Heart right ventricle (tissue), 16 donors: ENCODE results near the gene UBE2S. TPM values are rescaled to one million over a fixed set of nuclear protein-coding genes. Genes with fewer than 3 reads are reported as not detected.

Source experiments
- ATAC-seq, 8 donors: fragments of 200-7000 bp; cut with Tn5 transposase; one replicate each; pipeline ENCODE4 v1.9.1; 2020; ENCODE audit warnings: mild to moderate bottlenecking in 8 of 8, moderate library complexity in 8 of 8, moderate number of reproducible peaks in 1 of 8
- DNase-seq, 2 donors: peaks; one replicate each; pipeline ENCODE4 v3.0.0-alpha.2; 2020
- H3K27ac ChIP-seq, 10 donors: fragments of 200-600 bp; sonication (generic) in 2 of 10; one replicate each; pipeline versions ENCODE4 v1.5.0 to v1.8.0; 2020 to 2022; ENCODE audit warnings: mild to moderate bottlenecking in 3 of 10
- H3K27me3 ChIP-seq, 7 donors: fragments of 200-600 bp; one replicate each; pipeline ENCODE4 v1.8.0; 2021 to 2022; ENCODE audit warnings: mild to moderate bottlenecking in 2 of 7
- H3K36me3 ChIP-seq, 9 donors: fragments of 200-600 bp; sonication (generic) in 1 of 9; one replicate each; pipeline versions ENCODE4 v1.5.0 to v1.8.0; 2020 to 2022; ENCODE audit warnings: mild to moderate bottlenecking in 2 of 9
- H3K4me1 ChIP-seq, 9 donors: fragments of 200-600 bp; sonication (generic) in 1 of 9; one replicate each; pipeline versions ENCODE4 v1.5.0 to v1.8.0; 2020 to 2022; ENCODE audit warnings: mild to moderate bottlenecking in 4 of 9
- H3K4me3 ChIP-seq, 10 donors: fragments of 200-600 bp; sonication (generic) in 2 of 10; one replicate each; pipeline versions ENCODE4 v1.5.0 to v1.8.0; 2020 to 2022; ENCODE audit warnings: mild to moderate bottlenecking in 7 of 10, moderate library complexity in 2 of 10
- H3K9me3 ChIP-seq, 11 donors: fragments of 200-600 bp in 10 of 11; sonication (generic) in 2 of 11; one replicate each; pipeline versions ENCODE4 v1.5.0 to v1.8.0; 2013 to 2022; ENCODE audit warnings: mild to moderate bottlenecking in 2 of 11, control low read depth in 1 of 11, moderate library complexity in 1 of 11
- CTCF ChIP-seq, 9 donors: fragments of 200-600 bp; sonication (generic) in 2 of 9; IDR thresholded peaks; one replicate each; pipeline versions ENCODE4 v1.5.0 to v1.8.0; 2021 to 2022; ENCODE audit warnings: antibody characterized with exemption in 9 of 9, mild to moderate bottlenecking in 5 of 9, moderate library complexity in 1 of 9
- WGBS, 2 donors: extraction: QIAGEN DNeasy Blood & Tissue Kit; methylation state at CpG; one replicate each; pipeline ENCODE4 v1.1.7; 2013; ENCODE audit warnings: inconsistent platforms in 1 of 2; 5-methylcytosine and 5-hydroxymethylcytosine counted together
- intact Hi-C, 10 donors: fragments of 100-400 bp; cut with DNase I; formaldehyde crosslinking; loops; one replicate each; pipeline versions ENCODE4 v1.11.1 to v1.14.2; 2022
- polyA plus RNA-seq, 2 donors: library from polyadenylated mRNA; stranded (reverse); fragments of 200-250 nt; gene quantifications; one replicate each; pipeline ENCODE4 v1.2.3, GENCODE V29; 2013
- total RNA-seq, 10 donors: library from RNA; stranded (reverse); fragmentation: NEBNext Ultra II Directional in 3 of 10; extraction: Animal tissue kit (Norgen Biotek cat#: 25700) in 3 of 10; gene quantifications; one replicate each; pipeline versions ENCODE4 v1.2.1 to v1.2.4, GENCODE V29; 2021 to 2023
- donor health status: Arrhythmogenic right ventricular cardiomyopathy.
- donor health status: ischemic (EF 13 %, LVEDD 7.1; RV severe dilation, severe dysfunction).
- donor health status: healthy with polysubstance abuse.
- donor health status: DM: no; HTN: yes; CAD: no.
- donor health status: DM: no; HTN: no; CAD: no.
- donor health status: ischemic (EF 25% LVEDD 6.9; RV normal size, moderate dysfunction).
- donor health status: ischemic (EF 25% LVEDD 5.7; RV mildly dilated, moderate dysfunction).
- donor health status: healthy.
- donor health status: DM: yes; HTN: yes; CAD: no.
- donor health status: Ischemic cardiomyopathy.
- donor health status: ischemic (EF 35%, LVEDD 5.7; RV mildly dilated, moderate dysfunction).
- donor health status: nonischemic (EF 11% LVEDD 7.7; RV severe dilation, severe dysfunction).
- donor health status: DM: yes; HTN: yes; CAD: no.
- donor health status: PGD.
- donor health status: ischemic (EF 29% LVEDD 5.4; RV normal size, mild dysfunction).
- donor health status: nonischemic (EF 23%, LVEDD 6.1; RV moderate dilation, normal function).

Gene UBE2S
- total and polyA plus RNA-seq, 12 donors: 8.0 to 42.1 (median 28.9) TPM

- intact Hi-C loops: no loop called here
- Histone ChIP-seq H3K27ac (no peak overlapping the region), H3K36me3 (no peaks in the 10 kb centered on the region), H3K4me1 (no peaks in the 10 kb centered on the region), H3K4me3 (no peak overlapping the region), H3K9me3 (no peaks in the 10 kb centered on the region), H3K27me3 (peaks cover 31 to 79% (median 73%) of the 10 kb centered on the region in 7 donors)
- DNase-seq: no peak
- TF ChIP-seq CTCF (IDR thresholded peaks at IDR 0.05): no peak
- no peak for ATAC-seq
- WGBS, 2 donors: 70 to 97% methylated on average over 4 of the region's 4 CpGs
These were observed 26.9 kb upstream of the UBE2S start for GRCh38 chr19:55434356-55434919.

- Histone ChIP-seq H3K36me3 (no peaks in the 10 kb centered on the region), H3K4me3 (no peak overlapping the region), H3K4me1 (no peaks in the 10 kb centered on the region), H3K27me3 (peaks cover 23 to 79% (median 73%) of the 10 kb centered on the region in 7 donors), H3K27ac (no peak overlapping the region), H3K9me3 (no peaks in the 10 kb centered on the region)
- intact Hi-C loops: no loop called here
- DNase-seq (no peak), ATAC-seq (peak in 1 of 8 donors; percentile 8)
- 9 to 11% methylated on average over 48 of the region's 48 CpGs for WGBS, 2 donors
- TF ChIP-seq CTCF (IDR thresholded peaks at IDR 0.05): no peak
These were observed 25.7 kb upstream of the UBE2S start for GRCh38 chr19:55433292-55433691.

GRCh38 chr19:55432241-55432959 is 24.8 kb upstream of the UBE2S start:
- ATAC-seq: no peak
- no peak overlapping the region for H3K27ac ChIP-seq
- no peak overlapping the region for H3K4me3 ChIP-seq
- peaks cover 23 to 78% (median 70%) of the 10 kb centered on the region in 7 donors for H3K27me3 ChIP-seq
- no peaks in the 10 kb centered on the region for H3K4me1 ChIP-seq
- intact Hi-C loops: no loop called here
- H3K9me3 ChIP-seq: no peaks in the 10 kb centered on the region
- TF ChIP-seq CTCF (IDR thresholded peaks at IDR 0.05): no peak
- H3K36me3 ChIP-seq: no peaks in the 10 kb centered on the region
- 87 to 88% methylated on average over 14 of the region's 14 CpGs for WGBS, 2 donors
- DNase-seq: no peak

GRCh38 chr19:55431183-55431582 is 23.6 kb upstream of the UBE2S start:
- TF ChIP-seq CTCF (IDR thresholded peaks at IDR 0.05): no peak
- Histone ChIP-seq H3K27me3 (peaks cover 23 to 77% (median 66%) of the 10 kb centered on the region in 7 donors), H3K4me1 (no peaks in the 10 kb centered on the region), H3K36me3 (no peaks in the 10 kb centered on the region), H3K9me3 (no peaks in the 10 kb centered on the region), H3K27ac (no peak overlapping the region), H3K4me3 (no peak overlapping the region)
- intact Hi-C loops: no loop called here
- DNase-seq (no peak), ATAC-seq (no peak)
- WGBS, 2 donors: 78 to 91% methylated on average over 1 of the region's 1 CpG
